Vagina (tissue), 2 donors: ENCODE measurements around the gene COPS4.

ENCODE experiments used
- POLR2A ChIP-seq, 2 donors: fragments of 450-650 bp; IDR thresholded peaks; one replicate each; pipeline ENCODE4 v1.6.1; 2017; ENCODE audit warnings: antibody characterized with exemption in 2 of 2, mild to moderate bottlenecking in 2 of 2, moderate library complexity in 2 of 2
- POLR2AphosphoS5 ChIP-seq, 2 donors: sonication (generic); formaldehyde crosslinking; IDR thresholded peaks; one replicate each; pipeline ENCODE4 v1.9.0; 2017; ENCODE audit warnings: antibody characterized with exemption in 2 of 2, mild to moderate bottlenecking in 2 of 2, low read depth in 1 of 2; ENCODE audit not compliant: insufficient read depth in 1 of 2
- TF ChIP-seq, protein P1 (sequence below), 3 experiments: fragments of 450-650 bp in 2 of 3; fragments of 200-600 bp in 1 of 3; sonication (generic) in 1 of 3; IDR thresholded peaks; one replicate each; pipeline ENCODE4 v1.5.1; 2017 to 2019; ENCODE audit warnings: antibody characterized with exemption in 3 of 3, mild to moderate bottlenecking in 2 of 3, moderate library complexity in 2 of 3

DNA sequence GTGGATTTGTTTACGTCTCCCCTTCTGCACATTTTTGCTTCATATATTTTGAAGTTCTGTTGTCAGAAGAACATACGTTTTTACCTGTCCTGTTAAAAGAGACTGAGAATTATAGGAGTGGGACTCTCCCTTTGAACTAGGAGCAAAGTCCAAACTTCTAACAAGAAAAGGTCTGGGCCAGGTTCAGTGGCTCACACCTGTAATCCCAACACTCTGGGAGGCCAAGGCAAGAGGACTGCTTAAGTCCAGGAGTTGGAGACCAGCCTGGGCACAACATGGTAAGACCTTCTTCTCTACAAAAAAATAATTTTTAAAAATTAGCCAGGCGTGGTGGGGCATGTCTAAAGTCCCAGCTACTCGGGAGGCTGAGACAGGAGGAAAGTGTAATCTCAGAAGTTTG lies 40.1 kb upstream of the COPS4 start:
- no peak for TF ChIP-seq POLR2A (IDR thresholded peaks at IDR 0.05)
- TF ChIP-seq, protein P1, sequence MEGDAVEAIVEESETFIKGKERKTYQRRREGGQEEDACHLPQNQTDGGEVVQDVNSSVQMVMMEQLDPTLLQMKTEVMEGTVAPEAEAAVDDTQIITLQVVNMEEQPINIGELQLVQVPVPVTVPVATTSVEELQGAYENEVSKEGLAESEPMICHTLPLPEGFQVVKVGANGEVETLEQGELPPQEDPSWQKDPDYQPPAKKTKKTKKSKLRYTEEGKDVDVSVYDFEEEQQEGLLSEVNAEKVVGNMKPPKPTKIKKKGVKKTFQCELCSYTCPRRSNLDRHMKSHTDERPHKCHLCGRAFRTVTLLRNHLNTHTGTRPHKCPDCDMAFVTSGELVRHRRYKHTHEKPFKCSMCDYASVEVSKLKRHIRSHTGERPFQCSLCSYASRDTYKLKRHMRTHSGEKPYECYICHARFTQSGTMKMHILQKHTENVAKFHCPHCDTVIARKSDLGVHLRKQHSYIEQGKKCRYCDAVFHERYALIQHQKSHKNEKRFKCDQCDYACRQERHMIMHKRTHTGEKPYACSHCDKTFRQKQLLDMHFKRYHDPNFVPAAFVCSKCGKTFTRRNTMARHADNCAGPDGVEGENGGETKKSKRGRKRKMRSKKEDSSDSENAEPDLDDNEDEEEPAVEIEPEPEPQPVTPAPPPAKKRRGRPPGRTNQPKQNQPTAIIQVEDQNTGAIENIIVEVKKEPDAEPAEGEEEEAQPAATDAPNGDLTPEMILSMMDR (IDR thresholded peaks at IDR 0.05) = no peak
- TF ChIP-seq POLR2AphosphoS5 (IDR thresholded peaks at IDR 0.05; ENCODE audit: insufficient read depth in 1 of 2, low read depth in 1 of 2) = no peak
